ENCODE results near the gene MYOZ3.

Gene MYOZ3

DNA sequence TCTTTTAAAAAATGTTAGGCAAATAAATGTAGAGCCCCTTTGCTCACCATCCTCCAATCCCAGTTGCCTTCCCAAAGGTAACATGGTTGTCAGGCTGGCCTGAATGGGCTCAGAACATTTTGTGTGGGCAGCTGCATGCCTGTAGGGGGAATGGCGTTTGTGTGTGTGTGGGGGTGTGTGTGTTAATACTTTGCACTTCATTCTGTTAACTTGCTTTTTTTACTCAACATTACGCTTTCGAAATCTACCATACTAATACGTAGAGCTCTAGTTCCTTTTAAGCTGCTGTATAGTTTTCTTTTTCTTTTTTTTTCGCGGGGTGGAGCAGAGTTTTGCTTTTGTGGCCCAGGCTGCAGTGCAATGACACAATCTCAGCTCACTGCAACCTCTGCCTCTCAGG is 14.0 kb downstream of the MYOZ3 start:
- Histone ChIP-seq H2AFZ (no peak overlapping the region), H3K4me3 (ENCODE audit: low read depth, low read length) (no peak overlapping the region), H3K4me1 (no peaks in the 10 kb centered on the region), H3K4me2 (ENCODE audit: low read length) (no peak overlapping the region), H3K9ac (no peak overlapping the region), H3K27me3 (ENCODE audit: control insufficient read depth, insufficient read depth, low read length) (no peaks in the 10 kb centered on the region), H3K27ac (no peak overlapping the region), H3K79me2 (no peaks in the 10 kb centered on the region), H3K9me3 (ENCODE audit: control insufficient read depth, low read length) (no peaks in the 10 kb centered on the region), H3K36me3 (ENCODE audit: control insufficient read depth, insufficient read depth, low read length) (no peaks in the 10 kb centered on the region)
- TF ChIP-seq CTCF (IDR thresholded peaks at IDR 0.05): no peak

DNA sequence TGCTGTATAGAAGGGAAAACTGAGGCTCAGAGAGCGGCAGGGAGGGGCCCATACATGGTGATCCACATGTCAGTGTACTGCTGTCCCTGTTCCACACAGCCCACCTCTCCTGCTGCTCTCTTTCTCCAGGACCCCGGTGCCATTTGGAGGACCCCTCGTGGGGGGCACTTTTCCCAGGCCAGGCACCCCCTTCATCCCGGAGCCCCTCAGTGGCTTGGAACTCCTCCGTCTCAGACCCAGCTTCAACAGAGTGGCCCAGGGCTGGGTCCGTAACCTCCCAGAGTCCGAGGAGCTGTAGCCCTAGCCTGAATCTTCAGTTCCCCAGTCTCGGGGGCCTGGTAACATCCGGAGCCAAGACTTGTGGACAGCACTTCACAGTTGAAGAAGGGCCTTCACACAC is 15.5 kb downstream of the MYOZ3 start:
- H3K4me3 ChIP-seq (ENCODE audit: low read depth, low read length): no peak overlapping the region
- H3K9me3 ChIP-seq (ENCODE audit: control insufficient read depth, low read length): no peaks in the 10 kb centered on the region
- no peak for TF ChIP-seq CTCF (IDR thresholded peaks at IDR 0.05)
- no peak overlapping the region for H3K9ac ChIP-seq
- H2AFZ ChIP-seq: no peak overlapping the region
- H3K27me3 ChIP-seq (ENCODE audit: control insufficient read depth, insufficient read depth, low read length): no peaks in the 10 kb centered on the region
- H3K27ac ChIP-seq: no peak overlapping the region
- H3K79me2 ChIP-seq: no peaks in the 10 kb centered on the region
- no peak overlapping the region for H3K4me2 ChIP-seq (ENCODE audit: low read length)
- H3K4me1 ChIP-seq: no peaks in the 10 kb centered on the region
- H3K36me3 ChIP-seq (ENCODE audit: control insufficient read depth, insufficient read depth, low read length): no peaks in the 10 kb centered on the region

DNA sequence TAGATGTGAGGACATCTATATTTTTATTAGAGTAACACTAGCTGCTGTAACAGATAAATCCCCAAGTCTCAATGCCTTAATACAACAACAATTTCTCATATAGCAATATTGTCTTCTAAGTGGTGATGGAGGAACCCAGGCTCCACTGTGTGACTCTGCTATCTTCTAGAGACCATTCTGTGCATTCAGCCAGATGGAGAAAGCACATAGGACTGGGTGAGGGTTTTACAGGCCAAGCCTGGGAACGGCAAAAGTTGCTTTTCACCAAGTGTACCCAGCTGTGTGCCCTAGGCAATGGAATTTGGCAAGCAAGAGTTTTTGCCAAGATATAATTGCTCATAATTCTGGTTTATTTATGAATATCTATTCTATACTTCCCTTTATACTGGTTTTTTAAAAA is 28.1 kb downstream of the MYOZ3 start:
- H3K9me3 ChIP-seq (ENCODE audit: control insufficient read depth, low read length): no peaks in the 10 kb centered on the region
- no peaks in the 10 kb centered on the region for H3K4me1 ChIP-seq
- no peaks in the 10 kb centered on the region for H3K36me3 ChIP-seq (ENCODE audit: control insufficient read depth, insufficient read depth, low read length)
- H3K79me2 ChIP-seq: no peaks in the 10 kb centered on the region
- H3K9ac ChIP-seq: no peak overlapping the region
- no peak overlapping the region for H3K4me3 ChIP-seq (ENCODE audit: low read depth, low read length)
- no peak overlapping the region for H3K4me2 ChIP-seq (ENCODE audit: low read length)
- TF ChIP-seq CTCF (IDR thresholded peaks at IDR 0.05): no peak
- no peaks in the 10 kb centered on the region for H3K27me3 ChIP-seq (ENCODE audit: control insufficient read depth, insufficient read depth, low read length)
- H2AFZ ChIP-seq: no peak overlapping the region
- no peak overlapping the region for H3K27ac ChIP-seq

DNA sequence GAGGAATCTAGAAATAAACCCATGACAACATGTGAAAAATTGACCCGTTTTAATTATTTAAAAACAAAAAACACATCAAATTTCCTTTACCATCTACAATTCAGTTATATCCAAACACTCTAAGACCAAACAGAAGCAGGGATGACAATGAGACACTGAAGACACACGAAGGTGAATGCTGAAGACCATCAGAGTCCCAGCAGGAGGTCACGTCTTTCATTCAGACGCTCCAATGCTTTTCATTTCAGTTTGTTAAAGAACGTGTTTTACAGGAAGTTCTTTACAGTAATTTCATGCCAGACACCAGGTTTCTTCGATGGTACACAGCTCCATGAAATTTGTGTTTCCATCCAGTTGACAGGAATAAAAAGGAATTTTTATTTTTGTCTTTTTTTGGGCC is 29.7 kb downstream of the MYOZ3 start:
- Histone ChIP-seq H3K36me3 (ENCODE audit: control insufficient read depth, insufficient read depth, low read length) (no peaks in the 10 kb centered on the region), H3K79me2 (no peaks in the 10 kb centered on the region), H3K27me3 (ENCODE audit: control insufficient read depth, insufficient read depth, low read length) (no peaks in the 10 kb centered on the region), H2AFZ (no peak overlapping the region), H3K4me2 (ENCODE audit: low read length) (no peak overlapping the region), H3K9ac (no peak overlapping the region), H3K27ac (no peak overlapping the region), H3K4me3 (ENCODE audit: low read depth, low read length) (no peak overlapping the region), H3K9me3 (ENCODE audit: control insufficient read depth, low read length) (no peaks in the 10 kb centered on the region), H3K4me1 (no peaks in the 10 kb centered on the region)
- TF ChIP-seq CTCF (IDR thresholded peaks at IDR 0.05): no peak

GRCh38 chr5:150692276-150692675 is 31.2 kb downstream of the MYOZ3 start:
- no peak overlapping the region for H3K27ac ChIP-seq

More at GRCh38 chr5:150692276-150692675, 31.2 kb downstream of the MYOZ3 start:
- Histone ChIP-seq H3K9ac (no peak overlapping the region), H3K36me3 (ENCODE audit: control insufficient read depth, insufficient read depth, low read length) (no peaks in the 10 kb centered on the region), H3K79me2 (no peaks in the 10 kb centered on the region), H3K9me3 (ENCODE audit: control insufficient read depth, low read length) (no peaks in the 10 kb centered on the region), H3K4me3 (ENCODE audit: low read depth, low read length) (no peak overlapping the region), H3K4me2 (ENCODE audit: low read length) (no peak overlapping the region), H3K27me3 (ENCODE audit: control insufficient read depth, insufficient read depth, low read length) (no peaks in the 10 kb centered on the region), H2AFZ (no peak overlapping the region), H3K4me1 (no peaks in the 10 kb centered on the region)
- no peak for TF ChIP-seq CTCF (IDR thresholded peaks at IDR 0.05)
